ENCODE data around the gene TRAF2.
"Not testable (repeated sequence)": the region's sequence is repeated elsewhere in the genome, so short reads cannot be mapped to it uniquely, and the experiment has no call there.

Gene TRAF2

GRCh38 chr9:136858452-136858843, 27.9 kb upstream of the TRAF2 start:
- DNase-seq, result no peak

GRCh38 chr9:136858844-136859757, 27.2 kb upstream of the TRAF2 start:
- DNase-seq, result peak; percentile 54

- no peak for DNase-seq
Measured at GRCh38 chr9:136860529-136860928, 25.8 kb upstream of the TRAF2 start.

DNA sequence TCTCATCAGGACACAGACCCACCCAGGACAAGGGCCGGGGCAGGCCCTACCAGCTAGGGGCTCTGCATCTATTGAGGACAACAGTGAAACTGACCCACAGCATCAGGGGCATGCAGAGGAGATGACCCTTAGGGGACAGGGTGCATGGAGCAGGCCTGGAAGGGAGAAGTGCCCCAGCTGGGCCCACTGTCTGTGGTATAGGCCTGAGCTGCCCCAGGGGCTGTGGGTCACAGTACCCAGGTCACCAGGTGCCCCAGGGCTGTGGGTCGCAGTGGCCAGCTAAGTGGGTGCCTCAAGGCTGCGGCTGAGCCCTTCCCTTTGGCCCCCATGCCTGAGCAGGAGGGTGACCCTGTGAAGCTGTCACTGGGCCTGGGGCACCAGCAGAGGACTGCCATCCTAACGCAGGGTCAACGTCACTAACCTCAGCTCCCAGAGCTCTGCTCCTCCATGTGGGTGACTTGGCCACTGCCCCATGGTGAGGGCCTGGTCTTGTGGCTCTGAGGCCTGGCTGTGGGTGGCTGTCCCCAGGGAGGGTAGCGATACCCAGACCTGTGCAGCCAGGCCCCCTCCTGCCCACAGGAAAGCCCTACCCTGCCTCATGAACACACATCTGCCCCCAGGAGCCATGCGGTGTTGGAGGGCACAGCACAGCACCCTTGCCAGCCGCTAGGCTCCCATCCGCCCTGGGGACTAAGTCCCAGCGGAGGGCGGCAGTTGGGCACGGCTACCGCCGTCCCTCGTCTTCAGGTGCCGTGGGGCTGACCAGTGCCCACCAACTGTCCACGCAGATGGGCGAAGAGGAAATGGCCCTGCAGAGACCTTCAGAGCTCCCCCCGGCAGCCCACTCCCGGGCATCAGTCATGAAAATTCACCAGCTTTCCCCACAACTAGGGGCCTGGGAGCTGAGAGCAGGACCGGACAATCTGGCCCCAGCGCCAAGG, 25.1 kb upstream of the TRAF2 start:
- no peak for DNase-seq

- DNase-seq, result no peak
Measured at GRCh38 chr9:136861874-136862457, 24.4 kb upstream of the TRAF2 start.

GRCh38 chr9:136862849-136863622, 23.3 kb upstream of the TRAF2 start:
- no peak for DNase-seq

- no peak for DNase-seq
Measured at GRCh38 chr9:136863623-136864273, 22.6 kb upstream of the TRAF2 start.

DNA sequence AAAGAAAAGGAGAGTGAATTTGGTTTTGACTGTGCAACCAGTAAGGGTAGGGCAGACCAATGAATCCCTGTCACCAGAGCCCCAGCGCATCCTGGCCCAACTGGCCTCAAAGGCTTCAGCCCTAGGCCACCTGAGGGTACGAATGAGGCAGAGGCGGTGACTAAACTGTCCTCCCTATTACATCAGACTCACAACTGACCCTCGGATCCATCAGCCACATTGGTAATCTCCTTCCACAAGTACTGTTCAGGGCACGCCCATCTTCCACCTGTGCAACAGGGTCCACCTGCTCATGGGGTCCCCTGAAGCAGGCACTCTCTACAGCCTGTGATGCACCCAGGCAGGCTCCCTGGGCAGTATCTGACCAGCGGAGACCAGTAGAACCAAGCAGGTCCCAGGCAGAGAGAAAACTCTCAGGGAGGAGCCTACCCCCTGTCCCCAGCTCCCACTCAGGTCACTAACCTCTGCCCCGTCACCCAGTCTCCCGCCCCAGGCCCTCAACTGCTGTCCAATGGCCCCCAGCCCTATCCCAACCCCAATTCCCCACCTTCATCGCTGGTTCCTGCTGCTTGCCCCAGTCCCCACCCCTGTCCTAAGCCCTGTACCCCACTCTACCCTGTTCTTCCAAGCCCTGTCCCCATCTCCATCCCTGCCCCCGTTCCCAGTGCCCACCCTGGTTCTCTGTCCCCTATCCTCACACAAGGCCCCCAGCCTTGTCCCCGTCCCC, 21.1 kb upstream of the TRAF2 start:
- no peak for DNase-seq

- no peak for DNase-seq
Measured at GRCh38 chr9:136865768-136866103, 20.6 kb upstream of the TRAF2 start.

DNA sequence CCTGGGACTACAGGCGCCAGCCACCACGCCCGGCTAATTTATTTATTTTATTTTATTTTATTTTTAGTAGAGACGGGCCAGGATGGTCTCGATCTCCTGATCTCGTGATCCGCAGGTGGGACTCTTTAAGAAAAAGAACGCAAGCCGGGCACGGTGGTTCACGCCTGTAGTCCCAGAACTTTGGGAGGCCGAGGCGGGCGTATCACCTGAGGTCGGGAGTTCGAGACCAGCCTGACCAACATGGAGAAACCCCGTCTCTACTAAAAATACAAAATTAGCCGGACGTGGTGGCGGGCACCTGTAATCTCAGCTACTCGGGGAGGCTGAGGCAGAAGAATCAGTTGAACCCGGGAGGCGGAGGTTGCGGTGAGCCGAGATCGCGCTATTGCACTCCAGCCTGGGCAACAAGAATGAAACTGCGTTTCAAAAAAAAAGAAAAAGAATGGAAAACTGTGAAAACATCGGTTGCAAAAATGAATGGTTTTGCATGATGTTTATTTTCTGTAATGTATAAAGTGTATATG, 19.4 kb upstream of the TRAF2 start:
- DNase-seq, result not testable (repeated sequence)

- DNase-seq, result no peak
Measured at GRCh38 chr9:136867480-136867879, 18.8 kb upstream of the TRAF2 start.

DNA sequence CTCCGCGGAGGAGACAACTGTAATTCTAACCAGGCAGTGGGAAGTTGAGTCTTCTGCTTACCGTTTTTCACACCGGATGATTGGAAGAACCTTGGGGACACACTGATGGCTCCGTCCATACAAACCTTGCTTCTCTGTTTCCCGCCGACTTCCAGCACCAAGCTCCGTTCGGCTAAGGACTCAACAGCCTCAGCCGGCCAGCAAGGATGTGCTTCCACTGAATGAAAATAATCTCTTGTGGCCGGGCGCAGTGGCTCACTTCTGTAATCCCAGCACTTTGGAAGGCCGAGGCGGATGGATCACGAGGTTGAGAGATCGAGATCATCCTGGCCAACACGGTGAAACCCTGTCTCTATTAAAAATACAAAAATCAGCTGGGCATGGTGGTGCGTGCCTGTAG, 18.4 kb upstream of the TRAF2 start:
- no peak for DNase-seq

- DNase-seq, result no peak
Measured at GRCh38 chr9:136868644-136869043, 17.7 kb upstream of the TRAF2 start.

DNA sequence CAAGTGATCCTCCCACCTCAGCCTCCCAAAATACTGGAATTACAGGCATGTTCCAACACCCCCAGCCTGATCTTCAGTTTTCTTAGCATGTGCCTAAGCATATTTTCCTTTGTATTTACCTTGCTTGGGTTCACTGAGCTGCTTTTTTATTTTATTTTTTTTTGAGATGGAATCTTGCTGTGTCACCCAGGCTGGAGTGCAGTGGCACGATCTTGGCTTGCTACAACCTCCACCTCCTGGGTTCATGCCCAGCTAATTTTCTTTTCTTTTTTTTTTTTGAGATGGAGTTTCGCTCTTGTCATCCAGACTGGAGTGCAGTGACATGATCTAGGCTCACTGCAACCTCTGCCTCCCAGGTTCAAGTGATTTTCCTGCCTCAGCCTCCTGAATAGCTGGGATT, 16.7 kb upstream of the TRAF2 start:
- DNase-seq, result not testable (repeated sequence)

GRCh38 chr9:136875155-136875554, 11.2 kb upstream of the TRAF2 start:
- no peak for DNase-seq

DNA sequence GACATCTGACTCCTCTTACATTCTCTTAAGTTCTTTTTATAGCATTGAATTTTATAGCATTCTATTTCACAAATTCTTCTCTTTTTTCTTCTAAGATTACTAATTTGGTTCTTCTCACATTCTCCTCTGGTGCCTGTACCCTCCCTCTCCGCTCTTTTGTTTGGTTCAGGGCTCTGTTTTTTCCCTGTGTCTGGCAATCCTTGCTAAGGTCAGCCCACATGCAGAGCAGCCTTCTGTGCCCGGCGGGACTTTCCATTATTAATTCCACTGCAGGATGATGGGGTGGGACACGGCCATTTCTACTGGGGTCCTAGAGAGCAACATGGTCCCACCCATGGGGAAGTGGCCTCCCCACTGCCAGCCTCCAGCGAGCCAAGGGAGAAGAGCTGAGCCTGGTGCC, 9.8 kb upstream of the TRAF2 start:
- no peak for DNase-seq

- no peak for DNase-seq
Measured at GRCh38 chr9:136880651-136881050, 5.7 kb upstream of the TRAF2 start.

- no peak for DNase-seq
Measured at GRCh38 chr9:136881691-136882108, 4.6 kb upstream of the TRAF2 start.

- DNase-seq, result peak; percentile 89
Measured at GRCh38 chr9:136882109-136882946, 4.0 kb upstream of the TRAF2 start.

DNA sequence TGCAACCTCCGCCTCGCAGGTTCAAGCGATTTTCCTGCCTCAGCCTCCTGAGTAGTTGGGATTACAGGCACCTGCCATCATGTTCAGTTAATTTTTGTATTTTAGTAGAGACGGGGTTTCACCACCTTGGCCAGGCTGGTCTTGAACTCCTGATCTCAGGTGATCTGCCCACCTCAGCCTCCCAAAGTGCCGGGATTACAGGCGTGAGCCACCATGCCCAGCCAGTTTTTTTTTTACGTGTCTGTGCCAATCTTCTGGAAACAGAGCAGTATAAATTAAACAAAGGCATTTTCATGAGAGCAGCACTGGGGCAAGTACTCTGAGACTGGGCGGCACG, 3.4 kb upstream of the TRAF2 start:
- not testable (repeated sequence) for DNase-seq
